ENCODE results near the gene IGSF3. TPM values are rescaled to one million over a fixed set of nuclear protein-coding genes. Genes with fewer than 3 reads are reported as not detected.
"Not testable (repeated sequence)": the region's sequence is repeated elsewhere in the genome, so short reads cannot be mapped to it uniquely, and the experiment has no call there.

The IGSF3 gene
- total RNA-seq, 4 donors from 2014 or later = 42.2 to 60.0 (median 55.4) TPM

DNA sequence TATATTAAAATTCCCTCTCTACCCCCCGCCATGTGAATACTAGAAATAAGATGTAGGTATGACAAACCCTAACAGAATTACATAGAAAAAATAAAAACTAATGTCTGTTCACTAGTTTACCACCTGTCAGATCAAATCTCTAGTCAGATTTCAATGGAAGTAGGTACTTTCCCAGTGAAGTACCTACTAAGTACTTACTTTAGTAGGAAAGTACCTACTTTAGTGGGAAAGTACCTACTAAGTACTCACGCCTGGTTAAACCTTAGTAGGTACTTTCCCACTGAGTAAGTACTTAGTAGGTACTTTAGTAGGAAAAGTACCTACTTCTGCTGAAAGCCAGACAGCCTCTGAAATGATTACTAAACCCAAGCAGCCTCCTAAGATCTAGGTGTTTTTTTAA is 58.7 kb downstream of the IGSF3 start:
- H3K27ac ChIP-seq; H3K9me3 ChIP-seq; intact Hi-C loops (cut with DNase I); H3K4me3 ChIP-seq; H3K4me1 ChIP-seq; H3K27me3 ChIP-seq; DNase-seq: not testable (repeated sequence)
- H3K36me3 ChIP-seq = peaks cover 0 to 67% (median 0%) of the 10 kb centered on the region in 3 donors
- WGBS, 2 donors = 67 to 83% methylated on average over 2 of the region's 2 CpGs

DNA sequence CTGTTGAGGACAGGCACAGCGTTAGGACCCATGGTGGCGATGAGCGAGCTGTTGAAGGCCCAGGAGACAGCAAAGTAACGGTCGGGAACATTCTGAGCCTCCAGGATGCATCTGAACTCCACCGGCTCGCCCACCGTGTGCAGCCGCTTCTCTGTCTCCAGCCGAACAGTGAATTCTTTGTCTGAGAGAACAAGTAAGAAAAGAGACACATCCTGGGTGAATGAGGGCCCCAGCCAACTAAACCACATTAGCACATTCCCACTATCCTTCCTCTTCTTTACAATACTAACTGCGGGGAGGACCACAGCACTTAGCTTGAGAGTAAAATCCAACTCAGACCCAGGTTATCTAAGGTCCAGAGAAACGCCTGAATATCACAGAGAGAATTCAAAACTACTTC is 59.4 kb downstream of the IGSF3 start:
- H3K36me3 ChIP-seq = peaks cover 0 to 67% (median 0%) of the 10 kb centered on the region in 3 donors
- H3K4me3 ChIP-seq; H3K27ac ChIP-seq; intact Hi-C loops (cut with DNase I); H3K4me1 ChIP-seq; DNase-seq; H3K9me3 ChIP-seq; H3K27me3 ChIP-seq: not testable (repeated sequence)
- 75 to 77% methylated on average over 2 to 3 of the region's 12 CpGs for WGBS, 2 donors

GRCh38 chr1:116607463-116607862 is 60.1 kb downstream of the IGSF3 start:
- H3K4me1 ChIP-seq; H3K27ac ChIP-seq; DNase-seq; H3K9me3 ChIP-seq; intact Hi-C loops (cut with DNase I); H3K4me3 ChIP-seq; H3K27me3 ChIP-seq: not testable (repeated sequence)
- peaks cover 0 to 68% (median 0%) of the 10 kb centered on the region in 3 donors for H3K36me3 ChIP-seq
- WGBS, 2 donors = 40 to 94% methylated on average over 1 of the region's 1 CpG

- H3K4me3 ChIP-seq; H3K27me3 ChIP-seq; H3K9me3 ChIP-seq; H3K27ac ChIP-seq; H3K4me1 ChIP-seq; DNase-seq; intact Hi-C loops (cut with DNase I): not testable (repeated sequence)
- 47 to 71% methylated on average over 6 to 8 of the region's 8 CpGs for WGBS, 2 donors
- H3K36me3 ChIP-seq = peaks cover 0 to 71% (median 0%) of the 10 kb centered on the region in 3 donors
Observed at GRCh38 chr1:116606067-116606466, 61.5 kb downstream of the IGSF3 start.

GRCh38 chr1:116605315-116605714 is 62.2 kb downstream of the IGSF3 start:
- TF ChIP-seq CTCF (IDR thresholded peaks at IDR 0.05) (no peak), POLR2A (IDR thresholded peaks at IDR 0.05) (no peak)
- H3K27ac ChIP-seq = no peak overlapping the region
- intact Hi-C loops (cut with DNase I) = no loop called here

DNA sequence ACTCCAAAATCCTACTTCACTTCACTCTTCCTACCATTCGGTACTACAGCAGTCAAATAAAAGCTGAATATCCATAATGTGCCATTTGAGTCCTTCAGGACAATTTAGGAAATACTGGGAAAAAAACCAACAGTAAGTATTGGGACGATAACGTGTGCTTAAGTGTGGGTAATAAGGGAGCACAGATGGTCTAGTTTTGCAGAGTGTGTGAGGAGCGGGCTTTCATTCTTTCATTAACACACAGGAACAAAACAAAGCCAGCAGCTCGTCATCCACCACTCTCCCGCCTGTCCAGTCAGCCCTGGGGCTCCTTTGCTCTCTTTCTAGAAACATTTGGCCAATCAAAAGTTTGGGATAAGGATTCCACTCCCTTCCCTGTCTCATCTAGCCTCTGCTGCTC is 63.1 kb downstream of the IGSF3 start:
- H3K4me1 ChIP-seq; DNase-seq; H3K27me3 ChIP-seq; H3K27ac ChIP-seq; intact Hi-C loops (cut with DNase I); H3K9me3 ChIP-seq; H3K4me3 ChIP-seq: not testable (repeated sequence)
- WGBS, 2 donors = 82 to 92% methylated on average over 6 of the region's 6 CpGs
- H3K36me3 ChIP-seq = peaks cover 0 to 80% (median 0%) of the 10 kb centered on the region in 3 donors

More at GRCh38 chr1:116605315-116605714, 62.2 kb downstream of the IGSF3 start:
- DNase-seq = no peak
- WGBS, 2 donors = 75 to 89% methylated on average over 1 of the region's 1 CpG
- Histone ChIP-seq H3K9me3 (no peaks in the 10 kb centered on the region), H3K4me1 (no peaks in the 10 kb centered on the region), H3K36me3 (peaks cover 0 to 79% (median 0%) of the 10 kb centered on the region in 3 donors), H3K27me3 (no peaks in the 10 kb centered on the region), H3K4me3 (no peak overlapping the region)

- 92 to 98% methylated on average over 5 of the region's 21 CpGs for WGBS, 2 donors
- H3K9me3 ChIP-seq; H3K27me3 ChIP-seq; intact Hi-C loops (cut with DNase I); H3K4me3 ChIP-seq; H3K27ac ChIP-seq; DNase-seq; H3K4me1 ChIP-seq: not testable (repeated sequence)
- H3K36me3 ChIP-seq = peaks cover 0 to 80% (median 0%) of the 10 kb centered on the region in 3 donors
Observed at GRCh38 chr1:116603646-116604045, 63.9 kb downstream of the IGSF3 start.

DNA sequence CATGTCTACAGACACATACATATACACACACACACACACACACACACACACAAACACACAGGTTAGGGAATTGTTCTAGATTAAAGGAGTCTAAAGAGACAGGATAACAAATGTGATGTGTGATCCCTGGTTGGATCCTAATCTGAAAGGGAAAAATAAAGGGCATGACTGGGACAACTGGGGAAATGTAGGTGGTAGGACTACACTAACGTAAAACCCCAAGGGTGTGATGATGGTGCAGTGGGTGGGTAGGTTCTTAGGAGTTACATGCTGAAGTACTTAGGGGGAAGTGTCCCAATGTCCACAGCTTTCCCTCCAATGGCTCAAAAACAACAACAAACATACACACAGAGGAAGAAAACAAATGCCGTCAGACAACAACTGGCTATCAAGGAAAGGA is 68.2 kb downstream of the IGSF3 start:
- H3K9me3 ChIP-seq; H3K27ac ChIP-seq; intact Hi-C loops (cut with DNase I); DNase-seq; H3K27me3 ChIP-seq; H3K4me3 ChIP-seq: not testable (repeated sequence)
- peaks cover 0 to 29% (median 6%) of the 10 kb centered on the region in 3 donors for H3K4me1 ChIP-seq
- WGBS, 2 donors = 81 to 84% methylated on average over 2 of the region's 2 CpGs
- H3K36me3 ChIP-seq = peaks cover 0 to 50% (median 0%) of the 10 kb centered on the region in 3 donors

DNA sequence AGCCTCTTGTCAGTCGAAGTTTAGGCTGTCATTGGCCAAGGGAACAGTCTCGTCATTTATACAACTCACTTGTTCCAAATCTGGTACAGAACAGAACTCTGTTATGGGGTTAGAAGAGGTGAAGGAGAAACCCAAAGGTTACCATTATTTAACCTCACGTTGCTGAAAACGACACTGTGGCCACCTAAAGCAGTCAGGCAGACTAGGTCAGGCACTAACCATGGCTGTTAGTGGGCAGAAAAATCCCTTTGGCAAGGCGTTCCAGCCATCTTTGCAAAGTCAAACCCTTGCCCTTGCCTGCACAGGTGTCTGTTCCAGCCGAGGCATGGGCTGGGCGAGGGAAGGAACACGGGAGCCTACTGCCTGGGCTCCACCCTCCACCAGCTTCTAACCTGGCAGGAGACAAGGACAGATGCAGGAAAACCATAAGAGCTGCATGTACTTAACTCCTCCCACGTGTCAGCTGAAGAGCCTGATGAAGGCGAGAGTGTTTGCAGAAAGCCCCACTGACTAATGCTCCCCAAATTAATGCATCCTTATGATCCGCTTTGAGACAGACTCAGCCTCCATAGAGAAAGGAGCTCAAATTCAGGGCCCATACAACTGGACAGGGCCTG is 69.0 kb downstream of the IGSF3 start:
- intact Hi-C loops (cut with DNase I); H3K27me3 ChIP-seq; H3K27ac ChIP-seq; DNase-seq; H3K9me3 ChIP-seq; H3K4me3 ChIP-seq: not testable (repeated sequence)
- peaks cover 0 to 29% (median 6%) of the 10 kb centered on the region in 3 donors for H3K4me1 ChIP-seq
- 47 to 68% methylated on average over 6 of the region's 11 CpGs for WGBS, 2 donors
- peaks cover 0 to 42% (median 0%) of the 10 kb centered on the region in 3 donors for H3K36me3 ChIP-seq

DNA sequence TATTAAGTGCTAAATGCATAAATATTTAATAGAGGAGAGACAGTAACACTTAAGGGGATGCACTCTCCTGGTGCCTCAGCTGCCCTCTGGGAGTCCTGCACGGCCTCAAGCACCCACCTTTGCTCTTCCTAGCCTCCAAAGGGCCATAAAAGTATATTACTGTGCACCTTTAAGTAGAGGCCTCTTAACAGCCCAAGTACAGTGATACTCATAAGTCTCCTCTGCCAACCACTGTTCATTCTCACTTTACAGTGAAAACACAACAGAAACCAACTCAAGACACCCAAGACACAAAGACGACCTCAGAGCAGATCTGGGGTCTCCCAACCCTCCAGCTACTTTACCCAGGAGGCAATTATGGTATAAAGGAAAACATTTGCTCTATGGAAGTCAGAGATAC is 70.1 kb downstream of the IGSF3 start:
- Histone ChIP-seq H3K4me1 (peaks cover 0 to 35% (median 6%) of the 10 kb centered on the region in 3 donors), H3K36me3 (peaks cover 0 to 42% (median 0%) of the 10 kb centered on the region in 3 donors)
- intact Hi-C loops (cut with DNase I); H3K27me3 ChIP-seq; DNase-seq; H3K27ac ChIP-seq; H3K4me3 ChIP-seq; H3K9me3 ChIP-seq: not testable (repeated sequence)
- WGBS, 2 donors = 61 to 72% methylated on average over 2 of the region's 2 CpGs

DNA sequence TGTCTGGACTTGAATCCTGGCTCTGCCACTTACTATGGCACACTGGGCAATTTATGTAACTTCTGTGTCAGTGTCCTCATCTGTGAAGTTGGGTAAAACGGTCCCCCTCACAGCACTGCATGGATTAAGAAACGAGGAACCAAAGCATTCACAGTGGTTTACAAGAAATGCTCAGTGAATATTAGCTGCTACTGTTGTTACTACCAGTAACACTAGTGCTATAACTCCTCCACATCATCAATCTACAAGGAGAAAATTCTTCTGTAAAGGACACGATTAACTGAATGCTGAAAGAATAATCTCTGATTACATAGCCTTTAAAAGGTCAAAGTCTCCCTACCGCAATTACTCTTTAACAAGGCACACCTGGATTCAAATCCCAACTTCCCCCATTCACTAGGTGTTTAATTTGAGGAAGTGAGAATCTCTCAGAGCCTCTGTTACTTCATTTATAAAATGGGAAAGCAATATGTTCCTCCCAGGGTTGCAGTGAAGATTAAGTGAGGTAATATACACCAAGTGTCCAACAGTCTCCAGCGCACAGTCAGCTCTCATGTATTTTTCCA is 70.7 kb downstream of the IGSF3 start:
- DNase-seq; H3K9me3 ChIP-seq; intact Hi-C loops (cut with DNase I); H3K27me3 ChIP-seq; H3K4me3 ChIP-seq; H3K27ac ChIP-seq: not testable (repeated sequence)
- peaks cover 0 to 41% (median 0%) of the 10 kb centered on the region in 3 donors for H3K36me3 ChIP-seq
- peaks cover 0 to 40% (median 6%) of the 10 kb centered on the region in 3 donors for H3K4me1 ChIP-seq
- WGBS, 2 donors = 51 to 67% methylated on average over 5 of the region's 5 CpGs

All from esophagus squamous epithelium (tissue), 5 donors.